Osteocyte (in vitro differentiated cells): ENCODE results near the gene PFN4. TPM values are rescaled to one million over a fixed set of nuclear protein-coding genes. Genes with fewer than 3 reads are reported as not detected.

Experiments
- DNase-seq: peaks from one replicate; pipeline ENCODE4 v3.0.0; 2021; ENCODE audit warnings: mixed read lengths; ENCODE audit not compliant: unreplicated experiment; ENCODE audit errors: extremely low spot score
- H3K27ac Mint-ChIP-seq: one replicate; pipeline ENCODE4 v1.8.0; 2021; ENCODE audit warnings: mild to moderate bottlenecking, mixed read lengths; ENCODE audit not compliant: unreplicated experiment
- H3K27me3 Mint-ChIP-seq: one replicate; pipeline ENCODE4 v1.8.0; 2021; ENCODE audit warnings: mixed read lengths; ENCODE audit not compliant: unreplicated experiment
- H3K36me3 Mint-ChIP-seq: one replicate; pipeline ENCODE4 v1.8.0; 2021; ENCODE audit warnings: mixed read lengths; ENCODE audit not compliant: unreplicated experiment
- H3K4me1 Mint-ChIP-seq: one replicate; pipeline ENCODE4 v1.8.0; 2021; ENCODE audit warnings: mixed read lengths; ENCODE audit not compliant: unreplicated experiment
- H3K4me3 Mint-ChIP-seq: one replicate; pipeline ENCODE4 v1.8.0; 2021; ENCODE audit warnings: mild to moderate bottlenecking, moderate library complexity, mixed read lengths; ENCODE audit not compliant: unreplicated experiment
- H3K9me3 Mint-ChIP-seq: one replicate; pipeline ENCODE4 v1.8.0; 2021; ENCODE audit warnings: mixed read lengths; ENCODE audit not compliant: unreplicated experiment
- total RNA-seq: library from RNA; stranded (reverse); gene quantifications from 2 replicates; pipeline ENCODE4 v1.2.1, GENCODE V29; 2021
- TF ChIP-seq, protein P1 (sequence below): fragments of 200-600 bp; sonication (generic); IDR thresholded peaks from 2 replicates; pipeline ENCODE4 v1.5.0; 2021; ENCODE audit warnings: antibody characterized with exemption, mild to moderate bottlenecking, moderate library complexity

Gene PFN4
- total RNA-seq, 1 donor from 2014 or later, result 1.4 TPM

DNA sequence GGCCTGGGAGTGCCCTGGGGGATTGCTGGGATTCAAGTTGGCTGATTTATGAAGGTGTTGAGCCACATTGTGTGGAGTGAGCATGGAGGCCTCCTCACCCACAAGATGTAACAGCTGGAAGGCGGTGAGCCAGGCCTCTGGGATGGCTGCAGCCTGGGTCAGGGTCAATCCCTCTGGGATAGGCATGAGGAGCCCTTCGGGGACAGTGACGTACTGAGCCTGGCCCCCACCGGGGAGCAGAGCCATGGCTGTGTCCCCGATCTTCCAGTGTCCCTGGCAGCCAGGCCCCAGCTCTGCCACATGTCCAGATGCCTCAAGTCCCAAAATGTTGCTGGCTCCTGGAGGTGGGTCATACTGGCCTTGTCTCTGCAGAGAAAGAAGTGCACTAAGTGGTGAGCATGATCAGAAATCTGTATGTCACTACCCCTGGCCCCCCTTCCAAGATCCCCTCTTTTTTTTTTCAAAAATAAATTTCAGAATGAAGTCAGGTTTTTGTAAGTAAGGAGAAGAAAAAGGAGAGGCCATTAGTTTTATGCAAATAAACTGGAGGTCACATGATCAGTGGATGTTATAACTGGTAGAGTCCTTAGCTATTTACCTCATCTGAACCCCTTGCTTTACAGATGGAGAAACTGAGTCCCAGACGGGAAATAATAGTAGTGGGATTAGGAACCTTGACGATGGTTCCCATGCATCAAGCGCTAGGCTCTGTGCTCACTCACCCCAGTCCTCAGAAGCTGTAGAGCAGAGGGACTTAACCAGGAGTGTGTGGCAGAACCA, 40.2 kb downstream of the PFN4 start:
- Mint-ChIP-seq H3K4me3 (peak overlapping the region; percentile 93), H3K27me3 (no peaks in the 10 kb centered on the region), H3K4me1 (peaks cover 22% of the 10 kb centered on the region), H3K27ac (peak overlapping the region; percentile 95), H3K36me3 (peaks cover 17% of the 10 kb centered on the region), H3K9me3 (no peaks in the 10 kb centered on the region)
- no peak for DNase-seq
- TF ChIP-seq, protein P1, sequence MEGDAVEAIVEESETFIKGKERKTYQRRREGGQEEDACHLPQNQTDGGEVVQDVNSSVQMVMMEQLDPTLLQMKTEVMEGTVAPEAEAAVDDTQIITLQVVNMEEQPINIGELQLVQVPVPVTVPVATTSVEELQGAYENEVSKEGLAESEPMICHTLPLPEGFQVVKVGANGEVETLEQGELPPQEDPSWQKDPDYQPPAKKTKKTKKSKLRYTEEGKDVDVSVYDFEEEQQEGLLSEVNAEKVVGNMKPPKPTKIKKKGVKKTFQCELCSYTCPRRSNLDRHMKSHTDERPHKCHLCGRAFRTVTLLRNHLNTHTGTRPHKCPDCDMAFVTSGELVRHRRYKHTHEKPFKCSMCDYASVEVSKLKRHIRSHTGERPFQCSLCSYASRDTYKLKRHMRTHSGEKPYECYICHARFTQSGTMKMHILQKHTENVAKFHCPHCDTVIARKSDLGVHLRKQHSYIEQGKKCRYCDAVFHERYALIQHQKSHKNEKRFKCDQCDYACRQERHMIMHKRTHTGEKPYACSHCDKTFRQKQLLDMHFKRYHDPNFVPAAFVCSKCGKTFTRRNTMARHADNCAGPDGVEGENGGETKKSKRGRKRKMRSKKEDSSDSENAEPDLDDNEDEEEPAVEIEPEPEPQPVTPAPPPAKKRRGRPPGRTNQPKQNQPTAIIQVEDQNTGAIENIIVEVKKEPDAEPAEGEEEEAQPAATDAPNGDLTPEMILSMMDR, result no peak

DNA sequence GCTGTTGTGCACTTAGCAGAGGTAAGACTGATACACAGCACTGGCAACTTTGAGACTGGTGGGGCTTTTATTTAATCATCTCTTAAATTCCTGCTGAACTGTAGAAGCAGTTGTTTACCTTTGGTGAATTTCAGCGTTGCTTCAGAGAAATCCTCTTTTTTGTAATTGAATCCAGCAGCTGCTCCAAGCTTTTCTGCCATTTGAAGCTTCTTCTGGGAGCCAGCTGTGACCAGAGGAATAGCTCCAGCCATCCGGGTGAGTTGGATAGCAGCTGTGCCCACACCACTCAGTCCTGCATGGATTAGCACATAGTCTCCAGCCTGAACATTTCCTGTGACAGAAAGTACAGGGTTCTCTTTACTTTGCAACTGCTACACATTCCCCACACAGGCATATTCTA, 42.4 kb downstream of the PFN4 start:
- no peak overlapping the region for H3K4me3 Mint-ChIP-seq
- peaks cover 30% of the 10 kb centered on the region for H3K4me1 Mint-ChIP-seq
- no peaks in the 10 kb centered on the region for H3K9me3 Mint-ChIP-seq
- DNase-seq, result no peak
- no peak overlapping the region for H3K27ac Mint-ChIP-seq
- TF ChIP-seq, protein P1, result no peak
- no peaks in the 10 kb centered on the region for H3K27me3 Mint-ChIP-seq
- peaks cover 17% of the 10 kb centered on the region for H3K36me3 Mint-ChIP-seq

DNA sequence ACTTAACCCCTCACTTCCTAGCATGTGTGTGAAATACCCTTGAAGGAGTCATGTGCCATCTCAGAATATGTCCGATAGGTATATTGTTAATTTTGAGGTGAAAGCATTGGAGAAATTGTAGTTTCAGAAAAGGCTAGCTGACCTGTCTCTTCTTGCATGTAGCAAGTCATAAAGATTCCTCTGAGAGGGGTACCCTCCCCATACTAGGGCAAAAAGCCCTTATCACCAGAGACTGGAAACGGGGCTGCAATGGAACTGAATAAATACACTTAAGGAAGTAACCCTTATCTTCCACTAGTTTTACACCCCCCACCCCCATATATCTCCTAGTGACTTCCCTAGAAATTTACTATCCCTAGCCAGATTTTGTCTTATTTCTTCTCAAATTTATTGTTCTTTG, 45.3 kb downstream of the PFN4 start:
- TF ChIP-seq, protein P1, result no peak
- Mint-ChIP-seq H3K27ac (peak overlapping the region; percentile 97), H3K4me1 (peaks cover 31% of the 10 kb centered on the region), H3K36me3 (peaks cover 20% of the 10 kb centered on the region), H3K27me3 (no peaks in the 10 kb centered on the region), H3K9me3 (no peaks in the 10 kb centered on the region), H3K4me3 (peak overlapping the region; percentile 98)
- no peak for DNase-seq

DNA sequence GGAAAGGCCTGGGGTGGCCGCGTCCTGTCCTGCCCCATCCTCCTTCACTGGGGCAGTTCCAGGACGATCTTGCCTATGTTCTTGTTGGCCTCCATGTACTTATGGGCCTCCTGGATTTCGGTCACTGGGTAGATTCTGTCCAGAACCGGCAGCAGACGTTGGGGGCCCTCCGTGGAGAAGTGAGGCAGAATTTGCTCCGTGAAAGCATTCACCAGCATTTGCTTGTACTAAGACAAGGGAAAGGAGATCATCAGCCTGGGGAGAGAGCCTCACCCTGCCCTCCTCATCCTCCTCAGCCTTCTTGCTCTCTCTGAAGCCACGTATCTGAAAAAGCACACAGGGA, 45.6 kb downstream of the PFN4 start:
- peaks cover 19% of the 10 kb centered on the region for H3K36me3 Mint-ChIP-seq
- TF ChIP-seq, protein P1, result no peak
- peaks cover 30% of the 10 kb centered on the region for H3K4me1 Mint-ChIP-seq
- DNase-seq, result no peak
- no peaks in the 10 kb centered on the region for H3K27me3 Mint-ChIP-seq
- H3K4me3 Mint-ChIP-seq, result peak overlapping the region; percentile 98
- no peaks in the 10 kb centered on the region for H3K9me3 Mint-ChIP-seq
- peak overlapping the region; percentile 97 for H3K27ac Mint-ChIP-seq

DNA sequence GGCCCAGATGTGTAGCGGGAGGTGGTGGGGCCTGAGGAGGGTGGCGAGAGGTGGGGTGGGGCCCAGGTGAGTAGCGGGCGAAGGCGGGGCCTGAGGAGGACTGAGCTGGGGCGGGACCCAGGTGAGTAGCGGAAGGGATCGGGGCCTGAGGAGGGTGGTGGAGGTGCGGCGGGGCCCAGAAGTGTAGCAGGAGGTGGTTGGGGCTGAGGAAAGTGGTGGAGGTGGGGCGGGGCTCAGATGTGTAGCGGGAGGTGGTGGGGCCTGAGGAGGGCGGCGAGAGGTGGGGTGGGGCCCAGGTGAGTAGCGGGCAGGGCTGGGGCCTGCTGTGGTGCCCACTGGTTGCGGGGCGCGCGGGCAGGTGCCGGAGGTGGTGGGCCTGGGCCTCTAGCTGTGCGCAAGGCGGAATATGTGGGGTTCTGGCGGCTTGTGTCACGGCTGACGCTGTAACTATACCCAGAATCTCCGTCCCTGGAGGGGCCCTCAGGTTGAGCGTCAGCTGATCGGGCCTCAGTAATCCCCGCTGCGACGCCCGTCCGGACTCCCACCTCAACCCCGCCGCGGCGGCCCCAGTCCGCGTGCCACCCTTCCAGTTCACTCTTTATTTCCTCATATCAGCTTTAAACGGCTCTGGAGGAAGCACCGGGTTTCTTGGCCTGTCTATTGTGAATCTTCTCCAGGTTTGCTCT, 46.1 kb downstream of the PFN4 start:
- H3K27me3 Mint-ChIP-seq, result no peaks in the 10 kb centered on the region
- H3K4me1 Mint-ChIP-seq, result peaks cover 27% of the 10 kb centered on the region
- TF ChIP-seq, protein P1, result no peak
- H3K27ac Mint-ChIP-seq, result peak overlapping the region; percentile 97
- H3K4me3 Mint-ChIP-seq, result peak overlapping the region; percentile 98
- no peaks in the 10 kb centered on the region for H3K9me3 Mint-ChIP-seq
- DNase-seq, result no peak
- peaks cover 18% of the 10 kb centered on the region for H3K36me3 Mint-ChIP-seq
